HG02973 (cell line): ENCODE results near the gene FTO.

Experiments
- ATAC-seq: cut with Tn5 transposase; IDR thresholded peaks from one replicate; pipeline ENCODE4 v1.9.1; 2021; ENCODE audit warnings: moderate library complexity; ENCODE audit not compliant: unreplicated experiment

Gene FTO

GRCh38 chr16:54040975-54041374 is 337.0 kb downstream of the FTO start:
- no peak for ATAC-seq

- no peak for ATAC-seq
Observed at GRCh38 chr16:54048586-54049495, 344.9 kb downstream of the FTO start.

- no peak for ATAC-seq
Observed at GRCh38 chr16:54049591-54050458, 345.9 kb downstream of the FTO start.

- no peak for ATAC-seq
Observed at GRCh38 chr16:54050459-54051210, 346.7 kb downstream of the FTO start.

GRCh38 chr16:54051821-54052220 is 347.9 kb downstream of the FTO start:
- ATAC-seq: no peak

GRCh38 chr16:54052271-54052670 is 348.3 kb downstream of the FTO start:
- no peak for ATAC-seq

- no peak for ATAC-seq
Observed at GRCh38 chr16:54053891-54054820, 350.2 kb downstream of the FTO start.

GRCh38 chr16:54055191-54055590 is 351.2 kb downstream of the FTO start:
- ATAC-seq: no peak

- ATAC-seq: no peak
Observed at GRCh38 chr16:54055864-54056263, 351.9 kb downstream of the FTO start.

GRCh38 chr16:54056921-54057320 is 353.0 kb downstream of the FTO start:
- no peak for ATAC-seq

- ATAC-seq: no peak
Observed at GRCh38 chr16:54059319-54059718, 355.4 kb downstream of the FTO start.

GRCh38 chr16:54060599-54061421 is 356.9 kb downstream of the FTO start:
- ATAC-seq: no peak

GRCh38 chr16:54061454-54061853 is 357.5 kb downstream of the FTO start:
- ATAC-seq: no peak

GRCh38 chr16:54062361-54063278 is 358.7 kb downstream of the FTO start:
- ATAC-seq: no peak

- ATAC-seq: no peak
Observed at GRCh38 chr16:54063279-54063773, 359.4 kb downstream of the FTO start.

- no peak for ATAC-seq
Observed at GRCh38 chr16:54066451-54067105, 362.6 kb downstream of the FTO start.

GRCh38 chr16:54067322-54068065 is 363.5 kb downstream of the FTO start:
- no peak for ATAC-seq
